DND-41 (cell line): ENCODE data around the gene EFHD1.

Experiments
- ATAC-seq: fragments of 200-7000 bp; cut with Tn5 transposase; 3 replicates; pipeline ENCODE4 v1.9.1; 2021; ENCODE audit warnings: low read depth; ENCODE audit not compliant: insufficient read depth
- DNase-seq: peaks from one replicate; pipeline ENCODE4 v3.0.0-alpha.2; 2020
- H2AFZ ChIP-seq: 2 replicates; pipeline ENCODE4 v1.6.0; 2012; ENCODE audit warnings: low read depth, low read length
- H3K27ac ChIP-seq: 2 replicates; pipeline ENCODE4 v1.5.1; 2012; ENCODE audit warnings: low read length, inconsistent platforms
- H3K27me3 ChIP-seq: fragments of 200-600 bp; sonication (generic); 2 replicates; pipeline ENCODE4 v1.6.0; 2012; ENCODE audit warnings: low read length, mild to moderate bottlenecking, inconsistent platforms; ENCODE audit not compliant: insufficient read depth, poor library complexity
- H3K36me3 ChIP-seq: 2 replicates; pipeline ENCODE4 v1.5.1; 2012; ENCODE audit warnings: low read length, inconsistent platforms; ENCODE audit not compliant: insufficient read depth
- H3K4me1 ChIP-seq: 2 replicates; pipeline ENCODE4 v1.5.1; 2012; ENCODE audit warnings: mild to moderate bottlenecking, low read length; ENCODE audit not compliant: insufficient read depth
- H3K4me2 ChIP-seq: 2 replicates; pipeline ENCODE4 v1.6.0; 2012; ENCODE audit warnings: mild to moderate bottlenecking, moderate library complexity, low read length, inconsistent platforms; ENCODE audit not compliant: insufficient read depth
- H3K4me3 ChIP-seq, 2 experiments: fragments of 200-600 bp in 1 of 2; shearing (Covaris generic) in 1 of 2; 2 replicates each; pipeline ENCODE4 v1.5.1; 2012 to 2016; ENCODE audit warnings: inconsistent platforms in 2 of 2, low read length in 2 of 2, mild to moderate bottlenecking in 2 of 2, low read depth in 1 of 2, moderate library complexity in 1 of 2
- H3K79me2 ChIP-seq: 2 replicates; pipeline ENCODE4 v1.6.0; 2012; ENCODE audit warnings: low read length, inconsistent platforms; ENCODE audit not compliant: insufficient read depth
- H3K9ac ChIP-seq: 2 replicates; pipeline ENCODE4 v1.6.0; 2012; ENCODE audit warnings: low read depth, mild to moderate bottlenecking, inconsistent platforms, low read length, moderate library complexity
- H3K9me3 ChIP-seq: 2 replicates; pipeline ENCODE4 v1.5.1; 2012; ENCODE audit warnings: low read length, moderate library complexity, mild to moderate bottlenecking, inconsistent platforms; ENCODE audit not compliant: insufficient read depth, severe bottlenecking
- H4K20me1 ChIP-seq: 2 replicates; pipeline ENCODE4 v1.6.0; 2012; ENCODE audit warnings: low read length; ENCODE audit not compliant: insufficient read depth
- EZH2 ChIP-seq: IDR thresholded peaks from 3 replicates; pipeline ENCODE4 v1.6.1; 2012; ENCODE audit warnings: borderline replicate concordance, low read depth, mild to moderate bottlenecking, moderate library complexity, low read length, inconsistent platforms; ENCODE audit not compliant: severe bottlenecking
- TF ChIP-seq, protein P1 (sequence below): IDR thresholded peaks from 2 replicates; pipeline ENCODE4 v1.5.1; 2012; ENCODE audit warnings: borderline replicate concordance, low read length, moderate library complexity, mild to moderate bottlenecking; ENCODE audit not compliant: poor library complexity, severe bottlenecking; ENCODE audit errors: extremely low read depth

Gene EFHD1

DNA sequence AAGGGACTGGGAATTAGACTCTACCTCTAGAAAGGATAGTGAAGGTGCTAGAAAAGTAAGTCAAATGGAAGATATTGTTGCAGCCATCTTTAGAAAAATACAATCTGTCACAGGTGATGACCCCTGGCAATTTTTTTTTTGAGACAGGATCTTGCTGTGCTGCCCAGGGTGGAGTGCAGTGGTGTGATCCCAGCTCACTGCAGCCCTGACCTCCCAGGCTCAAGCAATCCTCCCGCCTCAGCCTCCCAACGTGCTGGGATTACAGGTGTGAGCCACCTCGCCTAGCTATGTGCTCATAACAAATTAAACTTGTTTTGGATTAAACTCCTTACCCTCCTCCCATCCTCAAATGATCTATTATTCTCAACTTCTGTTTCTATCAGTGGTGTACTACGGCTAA, 59.9 kb downstream of the EFHD1 start:
- Histone ChIP-seq H3K27me3 (no peaks in the 10 kb centered on the region), H4K20me1 (no peaks in the 10 kb centered on the region), H3K79me2 (peaks cover 12% of the 10 kb centered on the region), H3K4me2 (no peak overlapping the region), H2AFZ (no peak overlapping the region), H3K4me1 (peaks cover 15% of the 10 kb centered on the region), H3K9me3 (no peaks in the 10 kb centered on the region), H3K9ac (no peak overlapping the region), H3K36me3 (peaks cover 8% of the 10 kb centered on the region; the same call in 1 of the 2 replicates), H3K27ac (no peak overlapping the region), H3K4me3 (no peak overlapping the region)
- no peak for ATAC-seq
- TF ChIP-seq, protein P1, sequence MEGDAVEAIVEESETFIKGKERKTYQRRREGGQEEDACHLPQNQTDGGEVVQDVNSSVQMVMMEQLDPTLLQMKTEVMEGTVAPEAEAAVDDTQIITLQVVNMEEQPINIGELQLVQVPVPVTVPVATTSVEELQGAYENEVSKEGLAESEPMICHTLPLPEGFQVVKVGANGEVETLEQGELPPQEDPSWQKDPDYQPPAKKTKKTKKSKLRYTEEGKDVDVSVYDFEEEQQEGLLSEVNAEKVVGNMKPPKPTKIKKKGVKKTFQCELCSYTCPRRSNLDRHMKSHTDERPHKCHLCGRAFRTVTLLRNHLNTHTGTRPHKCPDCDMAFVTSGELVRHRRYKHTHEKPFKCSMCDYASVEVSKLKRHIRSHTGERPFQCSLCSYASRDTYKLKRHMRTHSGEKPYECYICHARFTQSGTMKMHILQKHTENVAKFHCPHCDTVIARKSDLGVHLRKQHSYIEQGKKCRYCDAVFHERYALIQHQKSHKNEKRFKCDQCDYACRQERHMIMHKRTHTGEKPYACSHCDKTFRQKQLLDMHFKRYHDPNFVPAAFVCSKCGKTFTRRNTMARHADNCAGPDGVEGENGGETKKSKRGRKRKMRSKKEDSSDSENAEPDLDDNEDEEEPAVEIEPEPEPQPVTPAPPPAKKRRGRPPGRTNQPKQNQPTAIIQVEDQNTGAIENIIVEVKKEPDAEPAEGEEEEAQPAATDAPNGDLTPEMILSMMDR: no peak
- no peak for TF ChIP-seq EZH2
- no peak for DNase-seq

DNA sequence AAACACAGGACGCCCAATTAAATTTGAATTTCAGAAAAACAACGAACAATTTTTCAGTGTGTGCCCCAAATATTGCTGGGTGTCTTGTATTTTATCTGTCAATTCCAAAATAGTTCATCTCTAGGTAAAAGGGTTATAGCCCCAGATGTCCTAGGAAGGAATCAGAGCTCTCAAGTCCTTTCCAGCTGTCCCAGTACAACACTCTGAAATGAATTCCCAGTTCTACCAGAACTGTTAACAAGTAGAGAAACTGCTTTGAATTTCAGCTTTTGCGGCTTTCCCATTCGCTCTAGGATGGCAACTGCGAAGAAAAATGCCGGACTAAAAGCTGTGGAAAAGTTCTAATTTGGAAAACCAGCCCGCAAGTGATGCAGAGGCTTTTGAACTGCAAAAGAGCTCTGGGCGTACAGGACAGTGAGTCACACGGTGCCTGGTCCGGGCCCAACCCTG, 63.2 kb downstream of the EFHD1 start:
- Histone ChIP-seq H3K9ac (peak overlapping the region; percentile 98), H2AFZ (peak overlapping the region; percentile 95), H3K27ac (peak overlapping the region; percentile 80), H3K4me3 (peak overlapping the region; percentile 39 to 100), H3K4me1 (peaks cover 43% of the 10 kb centered on the region), H3K9me3 (no peaks in the 10 kb centered on the region), H4K20me1 (peaks cover 11% of the 10 kb centered on the region; the same call in 1 of the 2 replicates), H3K79me2 (peaks cover 45% of the 10 kb centered on the region), H3K36me3 (peaks cover 15% of the 10 kb centered on the region), H3K4me2 (peak overlapping the region; percentile 86), H3K27me3 (no peaks in the 10 kb centered on the region)
- DNase-seq: no peak
- ATAC-seq: no peak
- TF ChIP-seq, protein P1: no peak
- TF ChIP-seq EZH2: no peak

DNA sequence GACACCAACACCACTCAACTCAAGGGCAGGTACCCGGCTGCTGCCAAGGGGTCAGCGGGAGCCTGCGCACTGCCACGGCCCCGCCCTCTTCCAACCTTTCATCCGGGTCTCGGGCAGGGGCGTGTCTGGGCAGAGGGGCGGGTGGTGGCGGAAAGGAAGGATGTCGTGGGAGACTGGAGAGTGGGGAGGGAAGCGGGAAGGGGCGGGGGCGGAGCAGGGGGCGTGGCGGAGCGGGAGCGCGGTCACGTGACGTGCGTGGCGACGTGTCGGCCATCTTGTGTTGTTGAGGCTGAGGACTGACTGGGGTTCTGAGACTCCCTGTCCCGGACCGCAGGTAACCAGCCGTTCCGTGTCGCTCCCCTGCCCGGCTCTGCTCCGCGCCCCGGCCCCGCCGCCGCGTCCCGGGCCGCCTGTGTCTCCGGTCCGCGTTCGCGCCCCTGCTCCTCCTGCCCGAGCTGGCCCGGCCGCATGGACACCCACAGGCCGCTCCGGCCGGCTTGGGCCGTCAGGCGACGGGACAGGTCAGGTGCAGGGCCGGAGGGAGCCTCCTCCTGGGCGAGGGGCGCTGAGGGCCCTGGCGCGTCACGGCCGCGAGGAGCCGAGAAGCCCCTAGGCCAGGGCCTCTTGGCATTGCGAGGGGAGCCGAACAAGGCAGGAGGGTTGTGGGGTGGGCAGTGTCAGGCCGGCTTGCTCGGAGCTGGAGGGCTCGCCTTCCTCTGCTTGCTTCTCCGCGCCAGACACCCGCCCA, 63.8 kb downstream of the EFHD1 start, which contains the start of gene GIGYF2:
Gene GIGYF2, plus strand, starts transcription at position 273 of the 748 bp plus-strand sequence. CDS start 37,867 bp downstream, outside the sequence.
- H3K27ac ChIP-seq: peak within 1 kb of the TSS; percentile 86
- peak within 1 kb of the TSS; percentile 86 for H3K4me2 ChIP-seq
- no peaks in the 10 kb centered on the region for H3K9me3 ChIP-seq
- H3K27me3 ChIP-seq: no peaks in the 10 kb centered on the region
- peaks cover 51% of the 10 kb centered on the region for H3K79me2 ChIP-seq
- H3K36me3 ChIP-seq: peaks cover 15% of the 10 kb centered on the region
- H3K4me3 ChIP-seq: peak within 1 kb of the TSS; percentile 99 to 100
- ATAC-seq (peak; percentile 90), DNase-seq (peak; percentile 97)
- peaks cover 12% of the 10 kb centered on the region; the same call in 1 of the 2 replicates for H4K20me1 ChIP-seq
- H3K4me1 ChIP-seq: peaks cover 43% of the 10 kb centered on the region
- TF ChIP-seq, protein P1: no peak
- TF ChIP-seq EZH2: no peak
- peak within 1 kb of the TSS; percentile 98 for H3K9ac ChIP-seq
- H2AFZ ChIP-seq: peak within 1 kb of the TSS; percentile 95
